Breast epithelium (tissue), 4 donors: ENCODE measurements around the gene USP17L10. TPM values are rescaled to one million over a fixed set of nuclear protein-coding genes. Genes with fewer than 3 reads are reported as not detected.
A peak's percentile ranks its signal among the peaks of the same experiment; 100 is the strongest.
"Not testable (repeated sequence)": the region's sequence is repeated elsewhere in the genome, so short reads cannot be mapped to it uniquely, and the experiment has no call there.

Experiments
- DNase-seq, 2 donors: peaks; one replicate each; pipeline ENCODE4 v3.0.0-alpha.2; 2019; ENCODE audit warnings: low spot score in 2 of 2
- H3K27ac ChIP-seq, 2 donors: fragments of 200-600 bp; sonication (generic) in 1 of 2; one replicate each; pipeline ENCODE4 v1.5.1; 2016 to 2019; ENCODE audit warnings: mild to moderate bottlenecking in 1 of 2
- H3K27me3 ChIP-seq, 2 donors: fragments of 200-600 bp; sonication (generic) in 1 of 2; one replicate each; pipeline versions ENCODE4 v1.5.1 to v1.6.0; 2017 to 2019; ENCODE audit warnings: control low read depth in 1 of 2, mild to moderate bottlenecking in 1 of 2
- H3K36me3 ChIP-seq: fragments of 200-600 bp; one replicate; pipeline ENCODE4 v1.5.1; 2019
- H3K4me1 ChIP-seq, 2 donors: fragments of 200-600 bp; sonication (generic); one replicate each; pipeline ENCODE4 v1.5.1; 2016 to 2019; ENCODE audit warnings: control low read depth in 1 of 2
- H3K4me3 ChIP-seq, 3 donors: fragments of 200-600 bp; sonication (generic); 1 replicate in 2 of 3; 2 replicates in 1 of 3; pipeline ENCODE4 v1.5.1; 2016 to 2019; ENCODE audit warnings: mild to moderate bottlenecking in 3 of 3, moderate library complexity in 2 of 3
- H3K9me3 ChIP-seq, 2 donors: fragments of 200-600 bp; sonication (generic) in 1 of 2; one replicate each; pipeline ENCODE4 v1.5.1; 2016 to 2019; ENCODE audit warnings: control low read depth in 1 of 2
- intact Hi-C: fragments of 100-400 bp; cut with DNase I; formaldehyde crosslinking; loops from one replicate; pipeline ENCODE4 v1.15.1; 2023; ENCODE audit warnings: low total_unique reads
- total RNA-seq, 3 donors: library from RNA; depleted of rRNA; stranded (reverse); fragments of >200 nt; gene quantifications; one replicate each; pipeline ENCODE4 v1.1.0, GENCODE V29; 2016

Gene USP17L10
- not detected for total RNA-seq

GRCh38 chr4:9210357-9210756 lies at the start of gene USP17L10:
USP17L10 (plus strand) TSS chr4:9210657; CDS start chr4:9210657, 0 bp downstream.
- H3K4me1 ChIP-seq, H3K9me3 ChIP-seq, H3K4me3 ChIP-seq, H3K27me3 ChIP-seq, DNase-seq, H3K36me3 ChIP-seq, H3K27ac ChIP-seq, intact Hi-C loops: not testable (repeated sequence)

- H3K4me1 ChIP-seq, intact Hi-C loops, DNase-seq, H3K27ac ChIP-seq, H3K4me3 ChIP-seq, H3K27me3 ChIP-seq, H3K36me3 ChIP-seq, H3K9me3 ChIP-seq: not testable (repeated sequence)
Measured at GRCh38 chr4:9165990-9166389, 44.5 kb upstream of the USP17L10 start.

GRCh38 chr4:9169791-9170459 lies 40.5 kb upstream of the USP17L10 start, which contains the start of gene FAM90A26:
FAM90A26 (plus strand) TSS chr4:9170409; CDS start chr4:9173173, 2,764 bp downstream.
- H3K27ac ChIP-seq, H3K4me1 ChIP-seq, H3K4me3 ChIP-seq, intact Hi-C loops, H3K27me3 ChIP-seq, H3K36me3 ChIP-seq, H3K9me3 ChIP-seq, DNase-seq: not testable (repeated sequence)

- H3K9me3 ChIP-seq, H3K4me1 ChIP-seq, intact Hi-C loops, H3K27ac ChIP-seq, H3K36me3 ChIP-seq, H3K4me3 ChIP-seq, H3K27me3 ChIP-seq, DNase-seq: not testable (repeated sequence)
Measured at GRCh38 chr4:9214701-9215100, 4.2 kb downstream of the USP17L10 start.

- H3K9me3 ChIP-seq, DNase-seq, intact Hi-C loops: not testable (repeated sequence)
Measured at GRCh38 chr4:9215105-9215504, 4.6 kb downstream of the USP17L10 start, which contains the start of gene USP17L11. USP17L11 (plus strand) TSS chr4:9215405; CDS start chr4:9215405, 0 bp downstream.

GRCh38 chr4:9219852-9220251 lies 9.4 kb downstream of the USP17L10 start, which contains the start of gene USP17L12:
USP17L12 (plus strand) TSS chr4:9220152; CDS start chr4:9220152, 0 bp downstream.
- intact Hi-C loops, H3K36me3 ChIP-seq, H3K9me3 ChIP-seq, H3K4me3 ChIP-seq, DNase-seq, H3K4me1 ChIP-seq, H3K27ac ChIP-seq, H3K27me3 ChIP-seq: not testable (repeated sequence)

More at GRCh38 chr4:9215105-9215504, 4.6 kb downstream of the USP17L10 start, which contains the start of gene USP17L11:
- H3K36me3 ChIP-seq, H3K4me3 ChIP-seq, H3K27ac ChIP-seq, H3K4me1 ChIP-seq, H3K27me3 ChIP-seq: not testable (repeated sequence)

GRCh38 chr4:9224596-9224995 lies 14.1 kb downstream of the USP17L10 start, which contains the start of gene USP17L13:
USP17L13 (plus strand) TSS chr4:9224896; CDS start chr4:9224896, 0 bp downstream.
- H3K4me1 ChIP-seq, intact Hi-C loops, H3K27ac ChIP-seq, DNase-seq, H3K27me3 ChIP-seq, H3K4me3 ChIP-seq, H3K9me3 ChIP-seq, H3K36me3 ChIP-seq: not testable (repeated sequence)

GRCh38 chr4:9230249-9230648 lies 19.8 kb downstream of the USP17L10 start:
- H3K36me3 ChIP-seq, H3K4me3 ChIP-seq, H3K27ac ChIP-seq, DNase-seq, H3K4me1 ChIP-seq, intact Hi-C loops, H3K27me3 ChIP-seq, H3K9me3 ChIP-seq: not testable (repeated sequence)

GRCh38 chr4:9234085-9234484 lies 23.6 kb downstream of the USP17L10 start, which contains the start of gene USP17L15:
USP17L15 (plus strand) TSS chr4:9234385; CDS start chr4:9234385, 0 bp downstream.
- H3K27me3 ChIP-seq, H3K9me3 ChIP-seq, DNase-seq, H3K4me3 ChIP-seq, H3K4me1 ChIP-seq, intact Hi-C loops, H3K27ac ChIP-seq, H3K36me3 ChIP-seq: not testable (repeated sequence)

- H3K4me3 ChIP-seq, H3K27me3 ChIP-seq, H3K36me3 ChIP-seq, intact Hi-C loops, H3K9me3 ChIP-seq, H3K4me1 ChIP-seq, H3K27ac ChIP-seq: not testable (repeated sequence)
- peak in 1 of 2 donors; percentile 55 for DNase-seq
Measured at GRCh38 chr4:9238461-9238860, 28.0 kb downstream of the USP17L10 start.

GRCh38 chr4:9243579-9243978 lies 33.1 kb downstream of the USP17L10 start, which contains the start of gene USP17L17:
USP17L17 (plus strand) TSS chr4:9243879; CDS start chr4:9243879, 0 bp downstream.
- H3K36me3 ChIP-seq, intact Hi-C loops: not testable (repeated sequence)

GRCh38 chr4:9247953-9248680 lies 37.7 kb downstream of the USP17L10 start, which contains the start of gene USP17L18:
USP17L18 (plus strand) TSS chr4:9248630; CDS start chr4:9248630, 0 bp downstream.
- intact Hi-C loops, H3K9me3 ChIP-seq, H3K36me3 ChIP-seq, H3K4me3 ChIP-seq, H3K27ac ChIP-seq, H3K27me3 ChIP-seq, H3K4me1 ChIP-seq: not testable (repeated sequence)
- DNase-seq, result peak; percentile 16 to 65

More at GRCh38 chr4:9243579-9243978, 33.1 kb downstream of the USP17L10 start, which contains the start of gene USP17L17:
- not testable (repeated sequence) for H3K9me3 ChIP-seq, DNase-seq, H3K27me3 ChIP-seq, H3K4me1 ChIP-seq, H3K4me3 ChIP-seq, H3K27ac ChIP-seq

GRCh38 chr4:9253078-9253477 lies 42.6 kb downstream of the USP17L10 start, which contains the start of gene USP17L19:
USP17L19 (plus strand) TSS chr4:9253378; CDS start chr4:9253378, 0 bp downstream.
- H3K27ac ChIP-seq, H3K9me3 ChIP-seq, H3K27me3 ChIP-seq, H3K36me3 ChIP-seq, H3K4me3 ChIP-seq, DNase-seq, intact Hi-C loops, H3K4me1 ChIP-seq: not testable (repeated sequence)
